Measurements from ENCODE around the gene IVD.
A peak's percentile ranks its signal among the peaks of the same experiment; 100 is the strongest.

Gene IVD

DNA sequence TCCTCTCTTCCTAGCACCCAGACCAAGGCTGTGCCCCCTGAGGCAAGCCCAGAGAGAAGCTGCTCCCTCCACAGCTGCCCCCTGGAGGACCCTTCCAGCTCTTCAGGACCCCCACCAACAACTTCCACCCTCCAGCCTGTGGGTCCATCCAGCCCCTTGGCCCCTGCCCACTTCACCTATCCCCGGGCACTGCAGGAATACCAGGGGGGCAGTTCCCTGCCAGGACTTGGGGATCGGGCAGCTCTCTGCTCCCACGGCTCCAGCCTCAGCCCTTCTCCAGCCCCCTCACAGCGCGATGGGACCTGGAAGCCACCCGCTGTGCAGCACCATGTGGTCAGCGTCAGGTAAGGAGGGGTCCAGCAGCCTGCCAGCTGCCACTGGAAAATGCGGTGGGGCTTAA is 42.0 kb upstream of the IVD start:
- no peaks in the 10 kb centered on the region for H3K9me3 ChIP-seq (ENCODE audit: low read depth, low read length)
- DNase-seq (ENCODE audit: low read depth, low spot score), result no peak
- H3K36me3 ChIP-seq (ENCODE audit: insufficient read depth, low read length), result no peaks in the 10 kb centered on the region
- H3K4me3 ChIP-seq, result no peak overlapping the region
- no peak overlapping the region for H3K27ac ChIP-seq
- no peak overlapping the region for H3K9ac ChIP-seq (ENCODE audit: insufficient read length)
- TF ChIP-seq POLR2AphosphoS5 (IDR thresholded peaks at IDR 0.05; ENCODE audit: borderline replicate concordance, low read depth, low read length) (no peak), EZH2 (IDR thresholded peaks at IDR 0.05) (no peak), FOXP2 (optimal IDR thresholded peaks at IDR 0.05; ENCODE audit: control extremely low read depth, extremely low read length, insufficient read depth) (no peak)

DNA sequence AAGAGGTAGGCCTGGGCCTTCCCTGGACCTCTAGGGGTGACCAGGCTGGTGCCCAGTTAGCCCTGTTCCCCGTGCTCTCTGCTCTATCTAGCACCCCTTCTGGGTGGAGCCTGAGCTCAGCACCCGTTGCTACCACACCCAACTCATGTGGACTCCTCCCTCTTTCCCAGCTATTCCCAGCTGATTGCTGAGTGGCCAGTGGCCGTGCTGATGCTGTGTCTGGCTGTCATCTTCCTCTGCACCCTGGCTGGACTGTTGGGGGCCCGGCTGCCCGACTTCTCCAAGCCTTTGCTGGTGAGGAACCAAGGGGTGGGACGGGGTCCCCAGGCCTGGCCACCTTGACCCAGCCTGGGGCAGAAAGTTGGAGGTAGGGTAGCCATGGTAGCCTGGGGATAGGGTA is 41.3 kb upstream of the IVD start:
- H3K9me3 ChIP-seq (ENCODE audit: low read depth, low read length), result no peaks in the 10 kb centered on the region
- TF ChIP-seq FOXP2 (optimal IDR thresholded peaks at IDR 0.05; ENCODE audit: control extremely low read depth, extremely low read length, insufficient read depth), result no peak
- TF ChIP-seq EZH2 (IDR thresholded peaks at IDR 0.05), result no peak
- no peak for TF ChIP-seq POLR2AphosphoS5 (IDR thresholded peaks at IDR 0.05; ENCODE audit: borderline replicate concordance, low read depth, low read length)
- H3K4me3 ChIP-seq, result no peak overlapping the region
- no peak for DNase-seq (ENCODE audit: low read depth, low spot score)
- H3K27ac ChIP-seq, result no peak overlapping the region
- no peaks in the 10 kb centered on the region for H3K36me3 ChIP-seq (ENCODE audit: insufficient read depth, low read length)
- no peak overlapping the region for H3K9ac ChIP-seq (ENCODE audit: insufficient read length)

DNA sequence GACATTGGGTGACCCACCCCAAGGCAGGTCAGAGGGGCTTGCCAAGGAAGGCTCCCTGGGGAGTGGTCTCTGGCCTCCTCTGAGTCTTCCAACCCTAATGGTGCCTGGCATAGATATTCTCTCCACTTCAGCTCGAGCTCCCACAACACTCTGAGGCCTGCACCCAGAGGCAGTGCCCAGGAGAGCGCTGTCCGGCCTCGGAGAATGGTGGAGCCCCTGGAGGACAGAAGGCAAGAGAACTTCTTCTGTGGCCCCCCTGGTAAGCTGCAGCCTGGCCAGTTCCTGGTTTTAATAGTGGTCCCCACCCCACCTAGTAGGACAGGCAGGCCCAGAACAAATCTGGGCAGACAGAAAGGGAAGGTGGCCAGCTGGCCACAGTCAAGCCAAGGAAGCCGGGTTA is 40.6 kb upstream of the IVD start:
- TF ChIP-seq EZH2 (IDR thresholded peaks at IDR 0.05) (no peak), POLR2AphosphoS5 (IDR thresholded peaks at IDR 0.05; ENCODE audit: borderline replicate concordance, low read depth, low read length) (no peak), FOXP2 (optimal IDR thresholded peaks at IDR 0.05; ENCODE audit: control extremely low read depth, extremely low read length, insufficient read depth) (no peak)
- Histone ChIP-seq H3K9ac (ENCODE audit: insufficient read length) (no peak overlapping the region), H3K9me3 (ENCODE audit: low read depth, low read length) (no peaks in the 10 kb centered on the region), H3K27ac (no peak overlapping the region), H3K4me3 (no peak overlapping the region), H3K36me3 (ENCODE audit: insufficient read depth, low read length) (no peaks in the 10 kb centered on the region)
- DNase-seq (ENCODE audit: low read depth, low spot score), result no peak

DNA sequence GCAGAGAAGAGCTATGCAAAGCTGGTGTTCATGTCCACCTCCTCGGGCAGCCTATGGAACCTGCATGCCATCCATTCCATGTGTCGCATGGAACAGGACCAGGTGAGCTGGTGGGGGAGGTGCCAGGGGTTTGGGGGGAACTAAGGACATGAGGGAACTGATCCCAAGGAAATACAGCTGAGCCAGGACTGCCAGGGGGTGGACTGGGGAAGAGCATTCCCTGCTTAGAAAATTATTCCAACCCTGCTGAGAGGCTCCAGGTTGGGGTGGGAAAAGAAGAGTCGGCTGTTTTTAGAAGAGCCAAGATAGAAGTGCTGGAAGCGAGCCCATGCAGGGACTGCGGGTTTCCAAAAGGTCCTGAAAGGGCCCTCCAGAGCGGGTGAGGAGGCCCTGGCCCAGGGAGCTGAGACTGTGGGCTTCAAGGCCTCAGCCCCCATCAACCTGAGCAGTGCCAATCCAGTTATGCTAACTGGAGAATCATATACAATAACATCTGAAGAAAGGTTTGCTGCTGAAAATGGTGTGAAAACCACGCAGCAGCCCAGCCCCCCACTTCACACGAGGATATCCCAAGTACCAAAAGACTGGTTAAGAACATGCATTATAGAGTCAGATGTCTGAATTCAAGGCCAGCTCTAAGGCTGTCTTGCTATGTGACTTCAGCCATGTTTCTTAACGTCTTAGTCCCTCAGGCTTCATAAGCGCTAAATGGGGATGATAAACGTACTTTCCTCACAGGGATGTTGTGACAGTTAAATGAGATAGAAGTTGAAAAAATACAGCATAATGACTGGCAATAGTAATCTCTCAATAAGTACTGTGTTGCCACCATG is 39.8 kb upstream of the IVD start:
- Histone ChIP-seq H3K9ac (ENCODE audit: insufficient read length) (no peak overlapping the region), H3K36me3 (ENCODE audit: insufficient read depth, low read length) (no peaks in the 10 kb centered on the region), H3K4me3 (no peak overlapping the region), H3K27ac (no peak overlapping the region), H3K9me3 (ENCODE audit: low read depth, low read length) (no peaks in the 10 kb centered on the region)
- TF ChIP-seq FOXP2 (optimal IDR thresholded peaks at IDR 0.05; ENCODE audit: control extremely low read depth, extremely low read length, insufficient read depth), result no peak
- no peak for TF ChIP-seq EZH2 (IDR thresholded peaks at IDR 0.05)
- TF ChIP-seq POLR2AphosphoS5 (IDR thresholded peaks at IDR 0.05; ENCODE audit: borderline replicate concordance, low read depth, low read length), result no peak
- DNase-seq (ENCODE audit: low read depth, low spot score), result no peak

DNA sequence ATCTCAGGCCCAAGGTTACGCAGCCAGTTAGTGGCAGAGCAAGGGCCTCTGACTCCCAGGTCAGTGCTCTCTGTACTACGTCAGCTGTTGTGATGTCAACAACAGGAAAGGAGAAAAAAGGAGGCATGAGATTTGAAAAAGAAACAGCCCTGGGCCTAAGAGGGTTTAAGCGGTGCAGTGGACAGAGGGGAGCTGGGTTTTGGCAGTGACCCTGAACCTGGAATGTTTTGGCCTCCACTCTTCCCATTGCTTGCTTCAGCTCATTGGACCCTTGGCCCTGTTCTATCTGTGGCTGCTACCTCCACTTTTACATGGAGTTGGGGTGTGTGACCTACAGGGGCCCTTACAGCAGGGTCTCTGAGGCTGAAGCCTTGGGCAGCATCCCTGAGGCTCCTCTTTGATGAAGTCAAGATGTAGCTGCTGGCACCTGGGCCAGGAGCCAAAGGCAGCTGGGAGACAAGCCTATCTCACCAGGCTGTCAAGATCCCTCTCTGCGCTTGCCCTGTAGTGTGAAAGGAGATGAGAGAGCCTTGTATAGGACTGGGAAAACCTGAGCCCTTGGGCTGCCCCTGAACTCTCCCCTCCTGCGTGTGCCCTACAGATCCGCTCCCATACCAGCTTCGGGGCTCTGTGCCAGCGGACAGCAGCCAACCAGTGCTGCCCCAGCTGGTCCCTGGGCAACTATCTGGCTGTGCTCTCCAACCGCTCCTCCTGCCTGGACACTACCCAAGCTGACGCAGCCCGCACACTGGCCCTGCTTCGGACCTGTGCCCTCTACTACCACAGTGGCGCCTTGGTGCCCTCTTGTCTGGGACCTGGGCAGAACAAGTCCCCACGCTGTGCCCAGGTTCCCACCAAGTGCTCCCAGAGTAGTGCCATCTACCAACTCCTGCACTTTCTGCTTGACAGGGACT is 38.9 kb upstream of the IVD start:
- Histone ChIP-seq H3K36me3 (ENCODE audit: insufficient read depth, low read length) (no peaks in the 10 kb centered on the region), H3K9ac (ENCODE audit: insufficient read length) (no peak overlapping the region), H3K27ac (no peak overlapping the region), H3K9me3 (ENCODE audit: low read depth, low read length) (no peaks in the 10 kb centered on the region), H3K4me3 (no peak overlapping the region)
- TF ChIP-seq FOXP2 (optimal IDR thresholded peaks at IDR 0.05; ENCODE audit: control extremely low read depth, extremely low read length, insufficient read depth) (no peak), POLR2AphosphoS5 (IDR thresholded peaks at IDR 0.05; ENCODE audit: borderline replicate concordance, low read depth, low read length) (no peak), EZH2 (IDR thresholded peaks at IDR 0.05) (no peak)
- no peak for DNase-seq (ENCODE audit: low read depth, low spot score)

DNA sequence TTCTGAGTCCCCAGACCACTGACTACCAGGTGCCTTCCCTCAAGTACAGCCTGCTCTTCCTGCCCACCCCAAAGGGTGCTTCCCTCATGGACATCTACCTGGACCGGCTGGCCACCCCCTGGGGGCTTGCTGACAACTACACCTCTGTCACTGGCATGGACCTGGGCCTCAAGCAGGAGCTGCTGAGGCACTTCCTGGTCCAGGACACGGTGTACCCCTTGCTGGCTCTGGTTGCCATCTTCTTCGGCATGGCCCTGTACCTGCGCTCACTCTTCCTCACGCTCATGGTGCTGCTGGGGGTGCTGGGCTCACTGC is 38.3 kb upstream of the IVD start:
- Histone ChIP-seq H3K9me3 (ENCODE audit: low read depth, low read length) (no peaks in the 10 kb centered on the region), H3K4me3 (no peak overlapping the region), H3K9ac (ENCODE audit: insufficient read length) (no peak overlapping the region), H3K36me3 (ENCODE audit: insufficient read depth, low read length) (no peaks in the 10 kb centered on the region), H3K27ac (no peak overlapping the region)
- TF ChIP-seq FOXP2 (optimal IDR thresholded peaks at IDR 0.05; ENCODE audit: control extremely low read depth, extremely low read length, insufficient read depth) (no peak), POLR2AphosphoS5 (IDR thresholded peaks at IDR 0.05; ENCODE audit: borderline replicate concordance, low read depth, low read length) (no peak), EZH2 (IDR thresholded peaks at IDR 0.05) (no peak)
- DNase-seq (ENCODE audit: low read depth, low spot score), result no peak

DNA sequence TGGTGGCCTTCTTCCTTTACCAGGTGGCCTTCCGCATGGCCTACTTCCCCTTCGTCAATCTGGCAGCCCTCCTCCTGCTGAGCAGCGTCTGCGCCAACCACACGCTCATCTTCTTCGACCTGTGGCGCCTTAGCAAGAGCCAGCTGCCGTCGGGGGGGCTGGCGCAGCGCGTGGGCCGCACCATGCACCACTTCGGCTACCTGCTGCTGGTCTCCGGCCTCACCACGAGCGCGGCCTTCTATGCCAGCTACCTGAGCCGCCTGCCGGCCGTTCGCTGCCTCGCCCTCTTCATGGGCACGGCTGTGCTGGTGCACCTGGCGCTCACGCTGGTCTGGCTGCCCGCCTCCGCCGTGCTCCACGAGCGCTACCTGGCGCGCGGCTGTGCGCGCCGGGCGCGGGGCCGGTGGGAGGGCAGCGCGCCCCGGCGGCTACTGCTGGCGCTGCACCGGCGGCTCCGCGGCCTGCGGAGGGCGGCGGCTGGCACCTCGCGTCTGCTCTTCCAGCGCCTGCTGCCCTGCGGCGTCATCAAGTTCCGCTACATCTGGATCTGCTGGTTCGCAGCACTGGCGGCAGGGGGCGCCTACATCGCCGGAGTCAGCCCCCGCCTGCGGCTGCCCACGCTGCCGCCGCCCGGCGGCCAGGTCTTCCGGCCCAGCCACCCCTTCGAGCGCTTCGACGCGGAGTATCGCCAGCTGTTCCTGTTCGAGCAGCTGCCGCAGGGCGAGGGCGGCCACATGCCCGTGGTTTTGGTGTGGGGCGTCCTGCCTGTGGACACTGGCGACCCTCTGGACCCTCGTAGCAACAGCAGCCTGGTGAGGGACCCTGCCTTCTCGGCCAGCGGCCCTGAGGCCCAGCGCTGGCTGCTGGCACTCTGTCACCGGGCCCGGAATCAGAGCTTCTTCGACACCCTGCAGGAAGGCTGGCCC is 37.6 kb upstream of the IVD start:
- no peak overlapping the region for H3K9ac ChIP-seq (ENCODE audit: insufficient read length)
- no peak for TF ChIP-seq EZH2 (IDR thresholded peaks at IDR 0.05)
- peak; percentile 62 for TF ChIP-seq FOXP2 (optimal IDR thresholded peaks at IDR 0.05; ENCODE audit: control extremely low read depth, extremely low read length, insufficient read depth)
- TF ChIP-seq POLR2AphosphoS5 (IDR thresholded peaks at IDR 0.05; ENCODE audit: borderline replicate concordance, low read depth, low read length), result no peak
- H3K27ac ChIP-seq, result no peak overlapping the region
- DNase-seq (ENCODE audit: low read depth, low spot score), result no peak
- no peaks in the 10 kb centered on the region for H3K9me3 ChIP-seq (ENCODE audit: low read depth, low read length)
- peak overlapping the region; percentile 38 for H3K4me3 ChIP-seq
- no peaks in the 10 kb centered on the region for H3K36me3 ChIP-seq (ENCODE audit: insufficient read depth, low read length)
